SK-N-MC (cell line): ENCODE data around the gene UXS1.

Source experiments
- EZH2 ChIP-seq: fragments of 200-600 bp; sonication (generic); IDR thresholded peaks from one replicate; pipeline ENCODE4 v1.6.1; 2017; ENCODE audit warnings: antibody characterized with exemption
- FOXP2 ChIP-seq: optimal IDR thresholded peaks from 2 replicates; pipeline ENCODE3; 2011; ENCODE audit warnings: mild to moderate bottlenecking, moderate library complexity; ENCODE audit not compliant: insufficient read depth; ENCODE audit errors: extremely low read length, control extremely low read depth
- POLR2AphosphoS5 ChIP-seq: IDR thresholded peaks from 2 replicates; pipeline ENCODE4 v1.6.1; 2012; ENCODE audit warnings: mild to moderate bottlenecking, low read depth, low read length, borderline replicate concordance

GRCh38 chr2:106044859-106045258 is 149.2 kb downstream of the UXS1 start:
- no peak for TF ChIP-seq EZH2
- TF ChIP-seq POLR2AphosphoS5, result no peak
- TF ChIP-seq FOXP2, result no peak
